ENCODE measurements around the gene TNRC18.

DNA sequence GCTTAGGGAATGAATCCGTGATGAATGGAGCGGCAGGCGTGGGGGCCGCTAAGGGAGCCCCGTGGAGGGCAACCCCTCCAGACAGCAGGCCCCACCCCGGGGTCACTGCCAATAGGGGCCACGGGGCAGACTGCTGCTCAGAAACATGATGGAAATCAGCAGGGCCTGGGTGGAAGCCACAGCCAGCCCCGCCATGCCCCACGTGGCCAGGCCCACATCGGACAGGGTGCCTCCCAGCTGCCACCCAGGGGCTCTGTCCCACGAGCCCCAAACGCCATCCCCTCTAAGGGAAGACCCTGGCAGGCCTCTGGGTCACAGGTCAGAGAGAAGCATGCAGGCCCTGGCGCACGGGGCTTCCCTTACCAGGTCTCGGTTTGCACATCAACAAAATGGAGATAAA, 28.4 kb downstream of the TNRC18 start:
- TF ChIP-seq EP300 (IDR thresholded peaks at IDR 0.05): no peak
- TF ChIP-seq, protein P1, sequence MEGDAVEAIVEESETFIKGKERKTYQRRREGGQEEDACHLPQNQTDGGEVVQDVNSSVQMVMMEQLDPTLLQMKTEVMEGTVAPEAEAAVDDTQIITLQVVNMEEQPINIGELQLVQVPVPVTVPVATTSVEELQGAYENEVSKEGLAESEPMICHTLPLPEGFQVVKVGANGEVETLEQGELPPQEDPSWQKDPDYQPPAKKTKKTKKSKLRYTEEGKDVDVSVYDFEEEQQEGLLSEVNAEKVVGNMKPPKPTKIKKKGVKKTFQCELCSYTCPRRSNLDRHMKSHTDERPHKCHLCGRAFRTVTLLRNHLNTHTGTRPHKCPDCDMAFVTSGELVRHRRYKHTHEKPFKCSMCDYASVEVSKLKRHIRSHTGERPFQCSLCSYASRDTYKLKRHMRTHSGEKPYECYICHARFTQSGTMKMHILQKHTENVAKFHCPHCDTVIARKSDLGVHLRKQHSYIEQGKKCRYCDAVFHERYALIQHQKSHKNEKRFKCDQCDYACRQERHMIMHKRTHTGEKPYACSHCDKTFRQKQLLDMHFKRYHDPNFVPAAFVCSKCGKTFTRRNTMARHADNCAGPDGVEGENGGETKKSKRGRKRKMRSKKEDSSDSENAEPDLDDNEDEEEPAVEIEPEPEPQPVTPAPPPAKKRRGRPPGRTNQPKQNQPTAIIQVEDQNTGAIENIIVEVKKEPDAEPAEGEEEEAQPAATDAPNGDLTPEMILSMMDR (IDR thresholded peaks at IDR 0.05): no peak
- no peak for TF ChIP-seq POLR2A (IDR thresholded peaks at IDR 0.05)
